Uterus (tissue), 2 donors: ENCODE data around the gene SLIT3.

ENCODE experiments used
- POLR2A ChIP-seq, 2 donors: fragments of 450-650 bp; IDR thresholded peaks; one replicate each; pipeline ENCODE4 v1.6.1; 2016; ENCODE audit warnings: antibody characterized with exemption in 2 of 2, mild to moderate bottlenecking in 1 of 2, moderate library complexity in 1 of 2
- TF ChIP-seq, protein P1 (sequence below), 4 experiments: fragments of 200-600 bp in 2 of 4; fragments of 450-650 bp in 2 of 4; sonication (generic) in 2 of 4; IDR thresholded peaks; one replicate each; pipeline ENCODE4 v1.5.1; 2016 to 2019; ENCODE audit warnings: antibody characterized with exemption in 4 of 4, mild to moderate bottlenecking in 2 of 4, moderate library complexity in 1 of 4

DNA sequence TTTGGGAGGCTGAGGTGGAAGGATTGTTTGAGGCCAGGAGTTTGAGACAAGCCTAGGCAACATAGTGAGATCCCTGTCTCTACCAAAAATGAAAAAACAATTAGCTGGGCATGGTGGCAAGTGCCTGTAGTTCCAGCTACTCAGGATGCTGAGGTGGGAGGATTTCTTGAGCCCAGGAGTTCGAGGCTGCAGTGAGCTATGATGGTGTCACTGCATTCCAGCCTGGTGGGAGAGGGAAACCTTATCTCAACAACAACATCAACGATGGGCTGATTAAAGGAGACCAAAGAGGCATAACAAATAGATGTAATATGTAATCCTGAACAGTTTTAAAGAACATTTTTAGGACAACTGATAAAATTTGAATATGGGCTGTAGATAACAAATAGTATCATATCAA, 687.5 kb downstream of the SLIT3 start:
- TF ChIP-seq, protein P1, sequence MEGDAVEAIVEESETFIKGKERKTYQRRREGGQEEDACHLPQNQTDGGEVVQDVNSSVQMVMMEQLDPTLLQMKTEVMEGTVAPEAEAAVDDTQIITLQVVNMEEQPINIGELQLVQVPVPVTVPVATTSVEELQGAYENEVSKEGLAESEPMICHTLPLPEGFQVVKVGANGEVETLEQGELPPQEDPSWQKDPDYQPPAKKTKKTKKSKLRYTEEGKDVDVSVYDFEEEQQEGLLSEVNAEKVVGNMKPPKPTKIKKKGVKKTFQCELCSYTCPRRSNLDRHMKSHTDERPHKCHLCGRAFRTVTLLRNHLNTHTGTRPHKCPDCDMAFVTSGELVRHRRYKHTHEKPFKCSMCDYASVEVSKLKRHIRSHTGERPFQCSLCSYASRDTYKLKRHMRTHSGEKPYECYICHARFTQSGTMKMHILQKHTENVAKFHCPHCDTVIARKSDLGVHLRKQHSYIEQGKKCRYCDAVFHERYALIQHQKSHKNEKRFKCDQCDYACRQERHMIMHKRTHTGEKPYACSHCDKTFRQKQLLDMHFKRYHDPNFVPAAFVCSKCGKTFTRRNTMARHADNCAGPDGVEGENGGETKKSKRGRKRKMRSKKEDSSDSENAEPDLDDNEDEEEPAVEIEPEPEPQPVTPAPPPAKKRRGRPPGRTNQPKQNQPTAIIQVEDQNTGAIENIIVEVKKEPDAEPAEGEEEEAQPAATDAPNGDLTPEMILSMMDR (IDR thresholded peaks at IDR 0.05), result no peak
- TF ChIP-seq POLR2A (IDR thresholded peaks at IDR 0.05), result no peak
